Stimulated activated CD8-positive, alpha-beta memory T cell treated with anti-CD3 and anti-CD28 coated beads, Interleukin-12 subunit alpha, Interleukin-12 subunit beta, amount 100 ng/mL, for 4 hours (primary cell): Measurements from ENCODE around the gene CABP7.

Experiments used
- DNase-seq: peaks from one replicate; pipeline ENCODE4 v3.0.0-alpha.2; 2020; ENCODE audit warnings: low read depth

CABP7 gene

DNA sequence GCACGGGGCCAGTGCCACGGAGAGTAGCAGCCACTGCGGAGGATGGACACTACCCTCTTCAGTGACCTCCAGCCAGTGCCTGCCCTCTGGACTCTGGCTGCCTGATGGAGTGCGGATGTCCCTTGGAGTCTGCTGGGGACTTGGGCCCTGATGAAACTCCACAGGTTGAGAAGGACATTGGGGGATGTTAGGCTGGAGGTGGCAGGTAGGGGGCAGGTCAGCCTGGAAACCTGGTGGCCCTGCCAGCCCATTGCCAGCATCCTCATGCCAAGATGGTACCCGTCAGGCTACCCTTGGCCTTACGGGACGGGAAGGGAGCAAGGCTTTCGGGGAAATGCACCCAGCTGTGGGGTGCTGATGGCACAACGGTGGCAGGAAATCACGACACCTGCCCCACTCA is 4.0 kb downstream of the CABP7 start:
- no peak for DNase-seq

DNA sequence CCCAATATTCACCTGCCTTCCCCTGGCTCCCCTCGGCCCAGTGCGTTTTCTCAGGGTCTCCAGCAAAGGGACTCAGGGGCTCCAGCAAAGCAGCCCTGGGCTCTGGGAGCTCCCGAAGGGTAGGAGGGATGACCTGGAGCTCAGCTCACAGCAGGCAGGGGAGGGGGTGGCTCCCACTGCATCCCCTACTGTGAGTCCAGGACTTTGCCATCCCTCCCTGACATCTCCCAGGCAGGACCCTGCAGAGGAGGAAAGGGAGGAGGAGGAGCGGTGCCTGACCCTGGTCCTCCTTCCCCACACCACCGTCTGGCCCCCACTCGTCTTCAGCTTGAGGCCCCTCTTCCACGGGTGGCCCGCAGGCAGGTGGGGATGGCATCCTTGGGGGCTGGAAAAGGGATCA is 5.0 kb downstream of the CABP7 start:
- DNase-seq: no peak

DNA sequence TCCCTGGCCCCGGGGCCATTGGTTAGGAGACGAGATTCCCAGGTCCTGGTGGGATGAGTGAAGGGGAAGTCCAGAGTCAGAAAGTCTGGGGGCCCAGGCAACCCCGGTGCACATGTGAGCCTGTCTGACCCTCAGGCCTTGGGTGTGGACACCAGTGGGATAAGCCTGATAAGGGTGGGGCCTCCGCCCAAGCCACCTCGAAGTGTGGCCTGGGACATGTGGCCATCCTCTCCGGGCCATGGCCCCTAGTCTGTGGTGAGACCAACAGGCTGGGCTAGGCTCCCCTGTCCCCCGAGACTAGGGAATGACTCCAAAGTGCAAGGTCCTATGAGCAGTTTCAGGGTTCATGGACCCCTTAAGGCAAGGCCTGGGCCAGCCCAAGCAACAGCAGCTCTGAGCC is 6.3 kb downstream of the CABP7 start:
- no peak for DNase-seq

DNA sequence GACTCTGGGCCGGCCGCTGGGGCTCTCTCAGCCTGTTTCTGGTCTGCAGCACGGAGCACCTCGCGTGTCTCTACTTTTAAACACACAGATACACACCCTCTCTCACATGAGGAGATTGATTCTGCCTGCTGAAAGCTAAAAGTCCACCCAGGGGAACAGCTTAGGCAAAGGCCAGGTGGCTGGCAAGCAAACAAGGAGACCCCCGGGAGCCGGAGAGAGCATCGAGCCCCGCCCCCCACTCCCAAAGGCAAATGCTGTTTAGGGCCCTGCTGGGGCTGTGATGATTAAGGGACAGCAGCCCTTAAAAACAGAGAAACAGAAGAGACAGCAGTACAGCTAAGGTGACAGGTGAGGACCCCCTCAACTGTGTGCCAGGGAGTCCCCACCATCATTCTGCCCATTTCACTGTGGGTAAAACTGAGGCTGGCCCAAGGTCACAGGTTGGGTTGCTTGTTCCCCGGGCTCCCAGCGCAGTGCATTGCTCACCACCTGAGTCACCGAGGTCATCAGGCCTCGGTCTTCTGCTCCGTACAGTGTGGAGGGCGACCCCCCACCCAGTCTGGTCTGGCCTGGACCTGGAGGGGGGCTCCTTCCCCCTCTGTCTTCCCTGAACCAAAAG is 6.8 kb downstream of the CABP7 start:
- no peak for DNase-seq

DNA sequence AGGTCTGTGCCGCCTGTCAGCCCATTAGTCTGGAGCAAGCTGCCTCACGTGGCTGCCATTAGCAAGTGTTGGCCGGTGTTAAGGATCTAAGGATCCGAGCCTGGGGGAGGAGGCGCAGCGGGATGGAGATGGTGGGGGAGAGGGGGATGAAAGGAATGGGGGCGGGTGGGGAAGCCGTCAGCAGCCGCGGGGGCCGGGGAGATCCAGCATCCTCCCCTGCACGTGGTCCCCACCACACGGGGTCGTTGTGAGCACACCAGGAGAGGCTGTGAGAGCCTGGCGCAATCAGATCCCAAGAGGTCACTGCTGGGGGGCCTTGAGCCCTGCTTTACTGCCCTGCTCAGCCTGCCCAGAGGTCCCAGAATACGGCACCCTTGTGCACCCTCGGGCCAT is 7.3 kb downstream of the CABP7 start:
- DNase-seq: no peak

DNA sequence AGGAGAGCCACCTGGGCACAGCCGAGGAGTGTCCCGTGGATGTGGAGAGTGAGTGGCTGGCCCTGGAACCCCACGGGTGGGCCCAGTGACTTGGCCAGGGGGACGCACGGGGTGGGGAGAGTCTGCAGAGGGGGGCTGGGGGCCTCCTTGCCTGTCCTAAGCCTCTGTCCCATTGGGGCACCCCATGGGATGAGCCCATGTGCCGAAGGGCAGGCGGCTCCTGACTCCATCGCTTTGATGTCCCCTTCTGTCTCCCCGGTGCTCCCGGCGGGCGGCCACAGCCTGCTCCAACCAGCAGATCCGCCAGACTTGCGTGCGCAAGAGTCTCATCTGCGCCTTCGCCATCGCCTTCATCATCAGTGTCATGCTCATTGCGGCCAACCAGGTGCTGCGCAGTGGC is 9.4 kb downstream of the CABP7 start:
- DNase-seq: no peak

DNA sequence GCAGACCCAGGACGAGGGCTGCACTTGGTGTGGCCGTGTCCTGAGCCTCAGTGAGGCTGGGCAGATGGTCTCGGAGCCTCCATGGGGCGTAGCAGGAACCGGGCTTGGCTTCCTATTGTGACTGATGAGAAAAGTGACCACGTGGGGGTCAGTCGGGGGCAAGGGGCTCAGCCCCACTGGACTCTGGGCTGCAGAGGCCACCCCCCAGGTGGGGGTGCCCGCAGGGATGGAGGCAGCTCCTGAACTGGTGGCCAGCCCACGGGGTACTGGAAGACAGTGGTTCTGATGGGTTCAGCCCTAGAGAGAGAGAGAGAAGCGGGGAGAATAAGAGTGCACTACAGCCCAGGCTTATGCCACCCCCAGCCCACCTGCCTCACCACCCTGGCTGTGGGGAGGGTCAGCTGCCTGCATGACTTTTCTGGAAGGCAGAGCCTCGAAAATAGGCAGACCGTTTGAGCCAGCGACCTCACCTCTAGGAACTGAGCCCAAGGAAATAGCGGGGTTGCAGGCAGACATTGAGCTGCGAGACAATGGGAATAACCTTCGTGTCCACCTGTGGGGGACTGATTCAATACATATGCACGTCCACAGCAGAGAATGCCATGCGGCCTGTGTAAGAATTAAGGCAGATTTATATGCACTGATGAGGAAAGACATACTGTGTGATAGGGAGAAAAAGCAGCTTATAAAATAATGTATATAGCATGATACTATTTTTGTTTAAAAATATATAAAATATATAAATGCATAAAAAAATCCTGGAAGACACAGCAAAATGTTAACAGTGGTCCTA is 11.5 kb downstream of the CABP7 start:
- no peak for DNase-seq

DNA sequence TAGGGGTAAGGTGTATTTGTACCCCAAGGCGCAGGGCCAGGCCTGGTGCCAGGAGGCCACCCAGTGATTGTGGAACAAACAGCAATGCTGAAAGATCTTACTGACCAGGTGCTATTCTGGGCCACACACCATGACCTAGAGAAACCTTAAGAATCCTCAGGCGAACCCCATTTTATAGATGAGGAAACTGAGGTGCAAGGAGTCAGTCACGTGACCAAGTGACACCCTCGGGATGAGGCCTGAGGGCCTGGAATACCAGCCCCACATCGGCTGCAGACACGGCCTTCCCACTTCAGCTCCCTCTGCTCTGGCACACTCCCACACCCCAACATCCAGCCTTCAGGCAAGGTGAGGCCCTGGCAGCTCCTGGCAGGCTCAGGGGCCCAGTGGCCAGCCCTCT is 13.1 kb downstream of the CABP7 start:
- DNase-seq: no peak

DNA sequence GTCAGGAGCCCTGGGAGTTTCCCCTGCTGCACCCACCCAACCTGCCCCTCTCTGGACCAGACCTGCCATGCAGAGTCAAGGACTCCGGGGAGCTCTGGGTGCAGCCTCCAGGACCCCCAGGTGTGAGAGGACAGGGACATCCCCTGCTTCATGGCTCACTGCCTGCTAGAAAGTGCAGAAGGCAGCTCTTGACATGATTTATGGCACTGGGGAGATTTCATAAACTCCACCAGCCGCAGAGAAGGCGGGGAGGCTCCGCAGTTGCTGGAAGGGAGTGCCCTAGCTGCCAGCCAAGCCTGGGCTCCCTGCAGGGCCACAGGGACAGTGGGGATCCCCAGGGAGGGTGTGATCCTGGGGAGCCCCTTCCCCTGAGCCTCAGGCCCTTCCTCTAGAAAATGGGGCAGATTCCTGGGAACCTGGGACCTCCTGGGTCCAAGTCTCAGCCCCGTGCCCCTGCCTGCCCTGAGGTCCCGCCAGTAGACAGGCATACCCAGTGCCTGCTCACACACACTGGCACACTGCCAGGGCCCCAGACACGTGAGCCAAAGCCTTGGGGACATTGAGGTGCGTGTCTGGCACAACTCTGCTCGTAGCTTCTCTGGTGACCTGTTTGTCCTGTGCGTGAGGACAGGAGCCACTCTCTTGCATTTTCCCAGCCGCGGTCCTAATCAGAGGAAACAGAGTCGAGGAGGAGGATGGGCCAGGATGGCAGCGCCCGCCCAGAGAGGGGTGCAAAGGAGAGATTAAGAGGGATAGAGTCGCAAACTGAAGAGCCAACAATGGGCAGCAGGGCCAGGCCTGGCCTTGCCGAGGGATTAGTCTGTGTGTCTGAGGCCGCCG is 13.8 kb downstream of the CABP7 start:
- DNase-seq: no peak

DNA sequence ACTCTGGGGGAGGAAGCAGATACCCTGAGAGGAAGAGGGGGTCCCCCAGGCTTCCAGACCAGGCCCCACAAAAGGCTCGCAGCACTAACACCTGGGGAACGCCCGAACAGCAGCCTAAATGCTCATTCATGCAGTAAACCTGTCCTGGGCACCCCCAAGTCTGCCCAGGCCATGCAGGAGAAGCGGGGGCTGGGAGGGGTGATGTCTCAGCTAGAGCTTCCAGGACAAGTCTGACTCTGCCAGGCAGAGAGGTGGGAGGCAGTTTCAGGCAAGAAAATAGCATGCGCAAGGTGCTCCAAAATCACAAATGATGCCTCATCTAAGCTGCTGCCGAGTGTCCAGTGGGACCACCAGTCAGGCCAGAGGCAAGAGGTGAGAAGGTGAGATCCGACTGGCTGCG is 14.6 kb downstream of the CABP7 start:
- no peak for DNase-seq

DNA sequence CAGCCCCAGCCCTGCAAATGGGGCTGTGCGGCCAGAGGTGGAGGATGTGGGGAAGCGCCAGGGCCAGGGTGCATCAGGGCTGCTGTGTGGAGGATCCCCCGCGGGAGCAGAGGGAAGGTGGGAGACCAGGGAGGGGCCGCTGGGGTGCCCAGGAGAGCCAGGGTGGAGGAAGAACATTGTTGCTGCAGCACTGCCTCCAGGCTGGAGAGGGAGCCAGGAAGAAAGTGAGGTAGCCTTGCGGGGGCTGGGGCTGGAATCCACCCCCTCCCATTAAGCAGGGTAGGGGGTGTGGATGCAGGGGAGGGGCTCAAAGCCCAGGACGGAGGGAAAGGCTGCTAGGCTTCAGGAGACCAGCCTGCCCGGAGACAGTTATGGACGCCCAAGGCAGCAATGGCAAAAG is 15.0 kb downstream of the CABP7 start:
- no peak for DNase-seq

DNA sequence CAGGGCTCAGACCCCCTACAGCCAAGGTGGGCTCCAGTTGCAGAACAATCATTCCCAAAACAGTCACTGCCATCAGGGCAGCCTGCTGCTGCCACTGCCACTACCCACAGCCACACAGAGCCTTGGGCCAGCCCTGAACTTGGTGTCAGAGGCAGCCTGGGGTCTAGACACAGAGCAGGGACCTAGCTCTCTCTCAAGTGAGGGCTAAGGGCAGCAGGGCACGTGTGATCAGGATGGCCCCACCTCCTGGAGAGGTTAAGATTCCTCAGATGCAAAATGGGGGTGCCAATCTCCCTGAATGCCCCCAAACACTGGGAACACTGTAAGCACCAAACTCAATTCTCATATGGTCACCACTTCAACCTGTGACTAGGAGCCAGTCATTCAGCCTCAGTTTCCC is 15.6 kb downstream of the CABP7 start:
- no peak for DNase-seq

DNA sequence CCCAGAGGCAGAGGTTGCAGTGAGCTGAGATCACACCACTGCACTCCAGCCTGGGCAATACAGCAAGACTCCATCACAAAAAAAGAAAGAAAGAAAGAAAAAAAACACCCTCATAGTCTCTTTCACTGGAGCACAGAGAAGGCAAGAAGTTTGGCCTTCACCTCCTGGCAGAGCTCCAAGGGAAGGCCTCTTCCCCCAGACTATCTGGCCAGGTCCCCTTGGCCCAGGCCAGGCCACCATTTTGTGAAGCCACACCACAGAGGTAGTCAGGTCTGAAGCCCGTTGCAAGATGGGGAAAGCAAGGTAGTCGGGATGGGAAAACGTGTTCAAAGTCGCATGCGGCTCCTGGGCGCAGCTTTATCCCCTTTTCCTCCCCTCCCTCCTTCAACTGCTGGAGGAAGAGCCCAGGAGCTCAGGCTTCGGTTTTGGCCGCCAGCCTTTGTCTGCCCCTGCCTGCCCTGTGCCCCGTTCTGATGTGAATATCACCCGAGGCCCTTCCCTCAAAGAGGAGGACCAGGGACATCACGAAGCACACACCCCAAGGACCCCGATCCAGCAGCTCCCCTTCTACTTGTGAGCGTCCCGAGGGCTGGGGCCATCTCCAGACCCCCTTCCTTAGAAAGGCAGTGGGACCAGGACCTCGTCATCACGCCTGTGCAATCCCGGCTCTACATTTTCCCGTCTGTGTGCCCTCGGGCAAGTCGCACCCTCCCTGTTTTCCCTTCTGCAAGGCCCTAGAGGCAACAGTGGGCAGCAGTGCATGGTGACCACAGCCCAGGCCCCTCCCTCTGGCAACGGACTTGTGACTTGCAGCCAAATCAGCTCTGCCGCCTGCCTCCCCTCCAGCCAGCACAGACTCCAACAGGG is 17.7 kb downstream of the CABP7 start:
- no peak for DNase-seq

DNA sequence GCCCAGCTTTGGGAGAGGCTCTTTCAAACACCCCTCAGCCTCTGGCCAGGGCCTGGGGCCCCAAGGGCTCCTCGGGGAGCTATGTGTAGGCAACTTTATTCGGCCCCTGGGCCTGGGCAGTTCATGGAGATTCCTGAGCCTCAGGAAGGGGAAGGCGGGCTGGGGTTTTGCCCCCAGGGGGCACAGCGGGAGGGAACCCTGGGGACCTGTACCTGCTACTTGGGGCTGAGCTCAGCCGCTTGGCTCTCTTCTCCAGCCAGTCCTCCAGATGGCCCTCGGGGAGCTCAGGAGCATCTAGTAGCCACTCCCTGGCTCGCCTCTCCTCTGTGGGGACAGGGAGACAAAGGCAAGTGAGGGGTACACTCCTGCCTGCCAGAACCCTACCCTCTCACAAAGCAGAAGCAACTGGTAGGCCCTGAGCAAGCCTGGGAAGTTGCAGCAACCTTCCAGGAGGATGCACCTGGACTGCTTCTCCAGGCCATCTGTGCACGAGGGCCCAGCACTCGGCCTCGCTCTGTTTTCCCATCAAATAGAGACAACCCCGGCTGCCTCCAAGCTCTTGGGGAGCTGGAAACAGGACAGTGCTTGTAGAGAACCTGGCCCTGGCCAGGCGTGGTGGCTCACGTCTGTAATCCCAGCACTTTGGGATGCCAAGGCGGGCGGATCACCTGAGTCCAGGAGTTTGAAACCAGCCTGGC is 18.5 kb downstream of the CABP7 start:
- DNase-seq: no peak

DNA sequence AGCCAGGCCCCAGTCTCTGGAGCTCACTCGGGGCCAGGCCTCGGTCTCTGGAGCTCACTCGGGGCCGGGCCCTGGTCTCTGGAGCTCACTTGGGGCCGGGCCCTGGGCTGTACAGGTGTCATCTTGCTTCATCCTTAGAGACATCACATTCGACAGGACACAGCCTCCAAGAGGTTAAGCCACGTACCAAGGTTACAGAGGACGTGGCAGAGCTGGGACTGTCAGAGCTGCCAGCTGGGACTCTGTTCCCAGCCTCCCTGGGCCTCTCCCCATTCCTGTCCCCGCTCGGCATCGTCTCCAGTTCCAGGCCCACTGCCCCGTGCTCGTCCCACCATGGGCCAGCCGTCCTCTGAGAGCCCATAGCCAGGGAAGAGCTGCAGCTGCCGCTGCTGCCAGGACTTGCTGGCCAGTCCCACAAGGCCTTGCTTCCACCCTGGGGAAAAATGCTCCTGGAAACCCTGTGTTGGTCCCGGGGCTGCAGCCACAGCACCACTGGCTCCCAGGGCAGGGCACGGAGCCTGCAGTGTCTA is 19.6 kb downstream of the CABP7 start:
- no peak for DNase-seq

DNA sequence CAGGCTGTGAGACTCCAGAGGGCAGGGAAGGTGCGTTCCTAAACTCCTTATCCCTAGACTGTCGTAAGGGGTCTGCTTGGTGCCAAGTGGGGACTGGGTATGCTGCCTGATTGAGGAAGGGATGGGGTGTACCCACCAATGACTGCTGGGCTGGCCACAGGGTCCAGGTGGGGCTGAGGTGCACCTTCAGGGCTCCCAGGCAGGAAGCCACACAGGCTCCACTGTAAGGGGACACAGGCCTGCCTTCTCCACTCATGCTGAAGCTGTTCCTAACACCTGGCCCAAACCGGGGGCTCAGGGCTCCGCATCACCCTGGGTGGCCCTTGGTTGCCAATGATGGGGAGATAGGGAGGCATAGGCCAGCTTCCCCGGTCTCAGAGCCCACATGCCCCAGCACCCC is 20.4 kb downstream of the CABP7 start:
- DNase-seq: no peak

DNA sequence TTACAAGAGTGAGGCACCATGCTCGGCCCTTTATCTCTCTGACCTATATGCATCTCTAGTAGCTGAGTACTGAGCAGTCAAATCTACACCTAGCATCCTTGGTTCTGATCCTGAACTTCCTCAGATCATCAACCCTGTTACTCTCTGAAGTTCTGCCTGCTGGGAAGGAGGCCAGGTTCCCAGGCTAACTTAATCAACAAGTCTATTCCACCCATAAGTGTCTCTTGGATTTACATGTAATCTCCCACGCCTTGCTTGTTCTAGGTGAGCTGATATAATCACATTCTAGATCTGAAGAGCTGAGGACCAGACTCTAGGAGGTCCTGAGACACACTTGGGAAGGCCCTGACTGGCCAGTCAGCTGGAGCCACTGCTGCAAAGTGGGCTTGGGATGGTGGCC is 22.1 kb downstream of the CABP7 start:
- no peak for DNase-seq

DNA sequence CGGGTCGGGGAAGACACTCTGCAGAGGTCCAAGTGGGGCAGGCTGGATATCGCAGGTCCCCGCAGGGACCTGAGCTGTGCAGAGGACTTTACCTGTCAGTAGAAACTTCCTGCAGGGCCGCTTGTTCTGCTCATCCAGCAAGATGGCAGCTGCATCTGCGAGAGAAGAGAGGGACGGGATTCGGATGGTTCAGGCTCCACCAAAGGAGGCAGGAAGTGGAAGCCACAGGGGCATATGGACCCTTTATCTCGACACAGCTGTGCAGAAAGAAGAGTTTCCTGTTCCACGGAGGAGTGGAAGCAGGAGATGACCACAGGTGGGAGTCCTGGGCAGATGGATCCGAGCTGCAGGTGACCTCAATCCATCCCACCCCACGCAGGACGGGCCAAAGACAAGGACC is 22.5 kb downstream of the CABP7 start:
- no peak for DNase-seq

DNA sequence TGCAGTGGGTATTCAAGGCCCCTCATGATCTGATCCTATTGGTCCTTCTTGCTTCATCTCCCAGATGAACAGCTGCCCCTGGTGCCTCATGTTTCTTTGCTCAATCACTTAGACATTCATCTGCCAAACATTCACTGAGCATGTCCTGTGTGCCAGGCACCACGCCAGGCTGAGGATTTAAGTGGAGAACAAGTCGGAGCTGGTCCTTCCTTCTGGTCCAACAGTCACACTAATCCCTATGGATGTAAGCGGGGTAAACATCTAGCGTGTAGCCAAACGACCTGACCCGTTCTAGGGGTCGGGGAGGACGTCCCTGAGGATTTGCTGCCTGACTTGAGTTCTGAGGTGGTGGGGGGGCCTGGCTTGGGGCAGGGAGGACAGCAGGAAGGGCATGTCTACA is 25.1 kb downstream of the CABP7 start:
- DNase-seq: no peak

DNA sequence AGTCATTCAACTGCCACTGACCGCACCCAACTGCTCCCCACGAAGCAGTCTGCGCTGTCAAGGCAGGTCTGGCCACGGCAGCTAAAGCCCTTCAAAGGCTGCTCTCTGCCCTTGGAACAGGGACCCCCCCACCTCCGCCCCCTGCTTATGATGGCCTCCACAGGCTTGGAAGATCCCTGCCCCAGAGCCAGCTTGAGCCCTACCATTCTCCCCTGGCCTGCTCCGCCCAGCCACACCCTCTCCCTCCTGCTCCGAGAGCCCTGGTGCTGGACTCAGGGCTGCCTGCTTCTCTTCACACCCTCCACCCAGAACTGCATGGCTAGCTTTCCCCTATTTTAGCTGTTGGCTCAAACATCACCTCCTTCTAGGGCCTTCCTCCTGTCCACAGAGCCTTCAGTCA is 28.0 kb downstream of the CABP7 start:
- no peak for DNase-seq

DNA sequence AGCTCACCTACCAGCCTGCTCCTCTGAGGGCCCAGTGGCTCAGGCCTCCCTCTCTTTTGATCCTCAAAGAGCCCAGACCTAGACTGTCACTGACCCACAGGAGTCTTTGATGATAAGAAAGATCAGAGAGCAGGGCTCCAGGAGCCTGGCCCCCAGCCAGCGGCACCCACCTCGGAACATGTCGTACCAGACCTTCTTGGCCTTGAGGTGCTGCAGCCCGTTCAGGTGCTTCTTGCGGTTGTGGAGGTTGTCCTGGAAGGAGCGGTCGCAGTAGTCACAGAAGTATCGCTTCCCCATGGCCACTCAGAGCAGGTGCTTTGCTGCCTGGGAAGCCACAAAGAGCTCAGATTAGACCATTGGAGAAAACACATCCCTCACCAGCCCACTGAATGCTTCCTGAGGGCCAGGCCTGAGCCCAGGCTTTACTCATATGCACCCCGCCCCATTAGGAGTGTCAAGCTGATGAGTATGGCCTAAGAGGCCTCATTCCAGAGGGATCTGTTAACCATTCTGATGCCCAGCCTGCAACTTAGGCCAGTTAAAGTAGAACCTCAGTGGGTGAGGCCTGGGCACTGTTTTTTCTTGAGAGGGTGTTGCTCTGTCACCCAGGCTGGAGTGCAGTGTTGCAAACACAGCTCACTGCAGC is 28.6 kb downstream of the CABP7 start:
- no peak for DNase-seq
